ENCODE measurements around the gene DCDC1.
A peak's percentile ranks its signal among the peaks of the same experiment; 100 is the strongest.

DCDC1 gene

GRCh38 chr11:31173926-31174680, 195.4 kb downstream of the DCDC1 start:
- no peak for TF ChIP-seq CTCF (IDR thresholded peaks at IDR 0.05; ENCODE audit: low read length, missing control alignments)
- no peak overlapping the region for H3K4me3 ChIP-seq (replicated peaks; ENCODE audit: low read depth, low read length)
- DNase-seq (ENCODE audit: low read depth) = no peak

- no peak overlapping the region for H3K4me3 ChIP-seq (replicated peaks; ENCODE audit: low read depth, low read length)
- peak; percentile 1 for DNase-seq (ENCODE audit: low read depth)
- TF ChIP-seq CTCF (IDR thresholded peaks at IDR 0.05; ENCODE audit: low read length, missing control alignments) = peak; percentile 39
Measured at GRCh38 chr11:31160504-31161422, 208.8 kb downstream of the DCDC1 start.

- no peak overlapping the region for H3K4me3 ChIP-seq (replicated peaks; ENCODE audit: low read depth, low read length)
- no peak for DNase-seq (ENCODE audit: low read depth)
- no peak for TF ChIP-seq CTCF (IDR thresholded peaks at IDR 0.05; ENCODE audit: low read length, missing control alignments)
Measured at GRCh38 chr11:31150841-31151240, 218.7 kb downstream of the DCDC1 start.

GRCh38 chr11:31150011-31150410, 219.5 kb downstream of the DCDC1 start:
- DNase-seq (ENCODE audit: low read depth) = no peak
- no peak overlapping the region for H3K4me3 ChIP-seq (replicated peaks; ENCODE audit: low read depth, low read length)
- TF ChIP-seq CTCF (IDR thresholded peaks at IDR 0.05; ENCODE audit: low read length, missing control alignments) = no peak

GRCh38 chr11:31141789-31142188, 227.8 kb downstream of the DCDC1 start:
- no peak overlapping the region for H3K4me3 ChIP-seq (replicated peaks; ENCODE audit: low read depth, low read length)
- DNase-seq (ENCODE audit: low read depth) = no peak

GRCh38 chr11:31139479-31139878, 230.1 kb downstream of the DCDC1 start:
- no peak overlapping the region for H3K4me3 ChIP-seq (replicated peaks; ENCODE audit: low read depth, low read length)
- no peak for TF ChIP-seq CTCF (IDR thresholded peaks at IDR 0.05; ENCODE audit: low read length, missing control alignments)
- DNase-seq (ENCODE audit: low read depth) = no peak

More at GRCh38 chr11:31141789-31142188, 227.8 kb downstream of the DCDC1 start:
- no peak for TF ChIP-seq CTCF (IDR thresholded peaks at IDR 0.05; ENCODE audit: low read length, missing control alignments)

All from fibroblast of pulmonary artery (primary cell).